Kidney (tissue), 14 donors: Measurements from ENCODE around the gene SIK3. TPM values are rescaled to one million over a fixed set of nuclear protein-coding genes. Genes with fewer than 3 reads are reported as not detected.

ENCODE experiments used
- DNase-seq, 5 donors: peaks; one replicate each; pipeline ENCODE4 v3.0.0-alpha.2; 2013 to 2020
- FAIRE-seq: peaks from 2 replicates; lab custom pipeline; 2012; peaks lifted over from hg19 to GRCh38; lab: Jason Lieb, UNC
- H3K27ac ChIP-seq, 2 donors: one replicate each; pipeline ENCODE4 v1.7.0; 2013; ENCODE audit warnings: low read depth in 2 of 2, low read length in 2 of 2, inconsistent platforms in 1 of 2
- H3K27me3 ChIP-seq: one replicate; pipeline ENCODE4 v1.7.1; 2013; ENCODE audit warnings: low read length, inconsistent platforms; ENCODE audit not compliant: control insufficient read depth, insufficient read depth
- H3K36me3 ChIP-seq, 3 donors: one replicate each; pipeline versions ENCODE4 v1.7.0 to v1.7.1; 2013; ENCODE audit warnings: low read length in 3 of 3, control low read depth in 1 of 3, inconsistent platforms in 1 of 3; ENCODE audit not compliant: insufficient read depth in 3 of 3, control insufficient read depth in 2 of 3
- H3K4me1 ChIP-seq, 3 donors: one replicate each; pipeline versions ENCODE4 v1.7.0 to v1.7.1; 2013; ENCODE audit warnings: low read length in 3 of 3, inconsistent platforms in 1 of 3, low read depth in 1 of 3; ENCODE audit not compliant: control insufficient read depth in 2 of 3, insufficient read depth in 2 of 3
- H3K4me3 ChIP-seq, 3 donors: one replicate each; pipeline versions ENCODE4 v1.7.0 to v1.8.1; 2013; ENCODE audit warnings: low read length in 3 of 3, control low read depth in 1 of 3, inconsistent platforms in 1 of 3
- H3K9ac ChIP-seq, 3 donors: one replicate each; pipeline versions ENCODE4 v1.7.0 to v1.7.1; 2013; ENCODE audit warnings: low read length in 3 of 3, control low read depth in 1 of 3, inconsistent platforms in 1 of 3
- H3K9me3 ChIP-seq, 3 donors: one replicate each; pipeline versions ENCODE4 v1.7.0 to v1.7.1; 2013; ENCODE audit warnings: low read length in 3 of 3, control low read depth in 1 of 3, inconsistent platforms in 1 of 3; ENCODE audit not compliant: control insufficient read depth in 2 of 3, insufficient read depth in 1 of 3
- intact Hi-C: fragments of 100-400 bp; cut with DNase I; formaldehyde crosslinking; loops from one replicate; pipeline ENCODE4 v1.11.1; 2022
- polyA plus RNA-seq: library from polyadenylated mRNA; stranded (reverse); fragments of 350-450 nt; fragmentation: Illumina TruSeq; extraction: RNeasy Lipid Tissue Mini Kit (QIAGEN cat#74804); gene quantifications from one replicate; pipeline ENCODE4 v1.2.3, GENCODE V29; 2014; ENCODE audit warnings: low read depth, low replicate concordance; ENCODE audit not compliant: insufficient read depth
- total RNA-seq: library from RNA; stranded (reverse); fragmentation: NEBNext Ultra II Directional; extraction: Animal tissue kit (Norgen Biotek cat#: 25700); gene quantifications from one replicate; pipeline ENCODE4 v1.2.1, GENCODE V29; 2021
- TF ChIP-seq, protein P1 (sequence below): IDR thresholded peaks from 3 replicates; pipeline ENCODE4 v1.5.1; 2012; ENCODE audit warnings: mild to moderate bottlenecking, moderate library complexity, borderline replicate concordance; ENCODE audit not compliant: insufficient read depth; ENCODE audit errors: extremely low read depth
- donor health status: control.
- donor health status: control.
- donor health status: control.
- donor health status: control.
- donor health status: control.
- donor health status: DM: yes; HTN: yes; CAD: no.
- donor health status: Normal renal cell carcinoma (clear cell type).

SIK3 gene
- total and polyA plus RNA-seq, 2 donors from 2014 or later, result 12.3 to 50.7 TPM

DNA sequence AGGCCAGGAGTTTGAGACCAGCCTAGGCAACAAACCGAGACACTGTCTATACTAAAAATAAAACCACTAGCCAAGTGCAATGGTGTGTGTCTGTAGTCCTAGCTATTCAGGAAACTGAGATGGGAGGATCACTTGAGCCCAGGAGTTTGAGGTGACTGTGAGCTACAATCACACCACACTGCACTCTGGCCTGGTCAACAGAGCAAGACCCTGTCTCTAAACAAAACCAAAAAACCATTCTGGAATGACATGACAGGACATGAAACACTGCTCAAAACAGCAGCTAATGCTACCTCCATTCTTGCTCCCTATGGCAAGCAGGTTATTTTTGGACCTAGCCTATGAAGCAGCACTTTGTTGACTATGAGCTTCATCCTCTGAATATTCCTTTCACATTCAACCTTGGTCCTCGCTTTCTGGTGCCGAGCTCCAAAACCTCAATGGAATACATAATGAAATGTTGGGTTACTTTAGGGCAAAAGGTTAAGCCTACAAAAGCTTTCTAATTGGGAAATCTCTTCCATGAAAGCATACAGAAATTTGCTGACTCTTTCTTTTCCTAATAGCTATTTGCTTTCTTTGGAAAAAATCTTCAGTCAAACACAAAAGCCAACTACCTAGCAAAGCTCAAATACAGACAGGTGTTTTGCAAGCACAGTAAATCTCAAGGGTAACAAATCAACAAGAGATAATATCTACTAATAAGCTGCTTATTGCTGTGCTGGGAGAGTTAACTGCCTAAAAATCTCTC, 21.1 kb downstream of the SIK3 start:
- Histone ChIP-seq H3K36me3 (no peaks in the 10 kb centered on the region), H3K9ac (no peak overlapping the region), H3K4me1 (peaks cover 3 to 18% (median 16%) of the 10 kb centered on the region in 3 donors), H3K9me3 (no peaks in the 10 kb centered on the region), H3K27ac (peak overlapping the region in 1 of 2 donors; percentile 24), H3K4me3 (peak overlapping the region in 1 of 3 donors; percentile 9), H3K27me3 (no peaks in the 10 kb centered on the region)
- intact Hi-C loops, result no loop called here
- TF ChIP-seq, protein P1, sequence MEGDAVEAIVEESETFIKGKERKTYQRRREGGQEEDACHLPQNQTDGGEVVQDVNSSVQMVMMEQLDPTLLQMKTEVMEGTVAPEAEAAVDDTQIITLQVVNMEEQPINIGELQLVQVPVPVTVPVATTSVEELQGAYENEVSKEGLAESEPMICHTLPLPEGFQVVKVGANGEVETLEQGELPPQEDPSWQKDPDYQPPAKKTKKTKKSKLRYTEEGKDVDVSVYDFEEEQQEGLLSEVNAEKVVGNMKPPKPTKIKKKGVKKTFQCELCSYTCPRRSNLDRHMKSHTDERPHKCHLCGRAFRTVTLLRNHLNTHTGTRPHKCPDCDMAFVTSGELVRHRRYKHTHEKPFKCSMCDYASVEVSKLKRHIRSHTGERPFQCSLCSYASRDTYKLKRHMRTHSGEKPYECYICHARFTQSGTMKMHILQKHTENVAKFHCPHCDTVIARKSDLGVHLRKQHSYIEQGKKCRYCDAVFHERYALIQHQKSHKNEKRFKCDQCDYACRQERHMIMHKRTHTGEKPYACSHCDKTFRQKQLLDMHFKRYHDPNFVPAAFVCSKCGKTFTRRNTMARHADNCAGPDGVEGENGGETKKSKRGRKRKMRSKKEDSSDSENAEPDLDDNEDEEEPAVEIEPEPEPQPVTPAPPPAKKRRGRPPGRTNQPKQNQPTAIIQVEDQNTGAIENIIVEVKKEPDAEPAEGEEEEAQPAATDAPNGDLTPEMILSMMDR, result no peak
- FAIRE-seq (no peak), DNase-seq (no peak)

DNA sequence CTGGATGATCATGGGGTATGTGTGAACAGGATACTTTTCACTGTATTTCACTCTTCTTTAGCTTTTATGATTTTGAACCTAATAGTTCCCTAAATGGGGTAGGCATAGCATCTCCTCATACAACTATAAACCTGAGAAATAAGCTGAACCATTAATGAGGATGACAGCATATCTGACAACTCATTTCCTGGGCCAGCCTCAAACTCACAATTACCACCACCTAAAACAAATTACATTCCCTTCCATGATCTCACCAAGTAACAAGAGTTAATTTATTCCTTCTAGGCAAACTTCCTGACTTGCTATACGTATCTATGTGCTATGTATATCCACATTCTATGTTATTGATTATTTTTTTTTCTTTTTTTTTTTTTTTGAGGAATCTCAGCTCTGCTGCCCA, 23.0 kb downstream of the SIK3 start:
- Histone ChIP-seq H3K9ac (no peak overlapping the region), H3K27ac (no peak overlapping the region), H3K27me3 (no peaks in the 10 kb centered on the region), H3K9me3 (no peaks in the 10 kb centered on the region), H3K4me3 (no peak overlapping the region), H3K36me3 (no peaks in the 10 kb centered on the region), H3K4me1 (peaks cover 6 to 23% (median 16%) of the 10 kb centered on the region in 3 donors)
- TF ChIP-seq, protein P1, result no peak
- FAIRE-seq (no peak), DNase-seq (no peak)
- intact Hi-C loops, result no loop called here

DNA sequence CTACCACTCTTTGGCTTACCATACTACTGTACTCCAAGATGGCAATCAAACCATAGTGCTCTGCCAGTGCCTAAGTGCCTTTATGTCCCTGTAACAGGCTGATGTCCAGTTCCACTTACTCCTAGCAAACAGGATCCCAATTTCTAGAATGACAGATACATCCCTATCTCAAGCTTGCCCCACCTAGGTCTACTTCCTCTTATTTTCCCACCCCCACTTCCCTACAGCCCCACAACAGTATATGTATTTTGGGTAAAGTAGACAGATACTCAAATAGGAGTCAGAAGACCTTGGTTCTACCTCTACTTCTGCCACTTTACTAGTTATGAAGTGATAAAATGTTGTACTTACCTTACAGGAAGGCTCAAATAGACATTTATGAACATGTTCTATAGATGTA, 24.1 kb downstream of the SIK3 start:
- H3K9me3 ChIP-seq, result no peaks in the 10 kb centered on the region
- H3K4me1 ChIP-seq, result peaks cover 6 to 27% (median 16%) of the 10 kb centered on the region in 3 donors
- H3K4me3 ChIP-seq, result no peak overlapping the region
- H3K36me3 ChIP-seq, result no peaks in the 10 kb centered on the region
- TF ChIP-seq, protein P1, result no peak
- FAIRE-seq, result no peak
- intact Hi-C loops, result no loop called here
- no peaks in the 10 kb centered on the region for H3K27me3 ChIP-seq
- no peak for DNase-seq
- H3K27ac ChIP-seq, result no peak overlapping the region
- H3K9ac ChIP-seq, result no peak overlapping the region
